NCI-H446 treated with DMSO at 0.1 percent for 48 hours (cell line): ENCODE measurements around the gene WDR64.

ENCODE experiments used
- DNase-seq: peaks from one replicate; lab custom pipeline; 2025; lab: John Stamatoyannopoulos, UW

The WDR64 gene

DNA sequence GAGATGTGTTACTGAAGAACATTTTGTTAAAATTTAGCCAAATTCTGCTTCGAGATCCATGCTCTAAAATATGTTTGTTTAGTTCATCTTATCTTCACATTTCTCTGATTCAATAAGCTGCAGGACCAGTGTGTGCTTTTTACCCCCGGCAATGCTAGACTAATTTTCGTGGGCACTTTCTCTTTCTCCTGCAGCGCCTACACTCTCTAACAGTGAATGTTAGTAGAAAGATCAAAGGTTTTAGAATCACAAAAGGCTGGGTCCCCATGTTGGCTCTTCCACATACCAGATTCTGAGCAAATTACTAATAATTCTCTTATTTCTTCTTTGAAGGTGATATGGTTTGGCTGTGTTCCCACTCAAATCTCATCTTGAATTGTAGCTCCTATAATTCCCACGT, 20.4 kb upstream of the WDR64 start:
- DNase-seq: no peak

DNA sequence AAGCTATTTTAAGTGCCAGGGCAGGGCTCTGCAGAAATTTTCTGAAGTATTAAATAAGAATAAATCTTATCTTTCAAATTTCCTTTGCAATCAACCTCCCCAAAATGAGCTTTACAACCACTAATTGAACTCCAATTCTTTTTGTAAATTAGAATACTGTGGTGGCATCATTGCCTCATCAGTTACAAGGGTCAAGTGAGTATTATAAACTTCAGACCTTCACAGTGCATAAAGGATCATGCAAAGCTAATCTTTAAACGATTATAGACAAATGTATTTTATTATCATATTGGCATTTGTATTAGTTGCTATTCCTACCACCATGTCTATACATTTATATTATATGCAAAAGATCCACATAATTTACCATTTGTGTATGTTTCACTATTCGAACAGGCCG, 19.1 kb upstream of the WDR64 start:
- DNase-seq: no peak

DNA sequence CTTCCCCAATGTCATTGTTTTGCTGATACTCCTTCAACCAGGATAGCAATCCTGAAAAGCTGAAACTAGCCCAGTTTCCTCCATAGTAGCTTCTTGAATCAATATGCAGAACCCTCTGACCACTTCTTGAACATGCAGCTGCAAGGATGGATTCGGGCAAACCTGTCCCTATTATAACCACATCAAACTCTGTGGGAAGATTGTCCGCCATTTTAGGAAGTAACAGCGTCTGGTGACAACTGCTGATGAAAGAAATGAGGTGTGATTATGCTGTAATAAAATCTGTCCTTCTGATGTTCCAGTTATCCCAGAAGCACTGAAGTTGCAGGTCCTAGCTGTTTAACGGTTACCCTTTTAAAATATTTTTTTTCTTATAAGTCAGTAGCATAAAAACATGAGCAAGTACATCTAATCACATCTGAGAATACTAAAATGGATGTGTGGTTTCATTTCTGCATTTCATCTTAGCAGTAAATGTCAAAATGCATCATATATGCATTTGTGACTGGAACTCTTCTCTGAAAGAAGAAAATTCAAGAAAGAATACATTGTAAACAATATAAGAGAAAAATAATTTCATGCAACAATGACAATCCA, 16.4 kb upstream of the WDR64 start:
- no peak for DNase-seq

DNA sequence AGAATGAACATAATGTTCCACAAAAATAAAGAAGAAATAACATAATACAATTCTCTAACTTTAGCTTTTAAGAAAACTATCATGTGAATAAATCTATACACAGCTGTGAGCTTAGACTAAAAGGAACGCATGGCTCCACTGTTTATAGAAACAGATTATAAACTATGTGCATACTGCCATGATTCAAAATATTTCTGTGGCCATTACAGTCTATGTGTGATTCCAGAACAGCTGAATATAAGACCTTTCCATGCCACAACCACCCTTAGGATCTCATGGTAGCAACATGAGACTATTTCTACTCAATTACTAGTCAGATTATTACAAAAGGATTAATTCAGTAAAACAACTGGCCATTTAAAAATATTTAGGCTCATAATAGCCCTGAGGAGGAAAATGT, 15.8 kb upstream of the WDR64 start:
- DNase-seq: no peak

DNA sequence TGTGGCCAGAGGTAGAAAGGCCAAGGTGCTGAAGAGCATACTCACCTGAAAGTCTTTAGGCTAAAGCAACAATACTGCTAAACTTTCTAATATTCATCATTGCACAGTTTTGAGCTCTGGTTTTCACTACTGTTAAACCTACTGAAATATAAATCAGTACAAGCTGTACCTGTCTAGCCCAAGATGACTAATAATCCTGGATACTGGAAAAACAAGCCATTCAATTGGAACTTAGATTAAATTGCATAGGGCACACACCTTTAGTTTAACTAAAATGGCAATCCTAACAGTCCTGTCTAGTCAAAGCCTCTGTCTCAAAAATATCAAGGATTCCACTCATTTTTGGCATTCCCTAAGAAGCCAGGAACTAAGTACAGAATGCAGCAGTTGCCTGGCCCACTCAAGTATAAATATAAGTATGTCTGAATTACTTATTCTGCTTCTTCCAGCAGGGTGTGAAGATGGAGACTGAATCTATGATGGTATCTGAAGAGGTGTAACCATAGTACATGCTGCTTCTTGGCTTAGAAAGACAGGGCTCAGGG, 15.0 kb upstream of the WDR64 start:
- DNase-seq: no peak

DNA sequence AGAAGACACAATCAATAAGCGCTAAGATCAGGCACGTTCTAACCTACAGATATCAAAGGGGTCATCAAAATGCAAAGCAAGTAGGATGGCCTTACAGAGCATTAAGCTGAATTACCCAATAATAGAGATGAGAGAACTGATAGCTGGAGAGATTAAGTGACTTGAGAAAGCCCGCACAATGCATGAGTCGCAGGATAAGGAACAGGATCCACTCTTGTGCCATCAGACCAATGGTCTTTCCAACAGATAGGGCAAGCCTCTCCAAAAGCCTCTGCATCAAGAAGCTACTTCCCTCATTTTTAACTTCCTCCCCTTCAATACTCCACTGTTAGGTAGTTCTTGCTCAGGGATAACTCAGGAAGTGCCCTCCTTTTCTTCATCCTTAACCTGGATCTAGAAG, 14.5 kb upstream of the WDR64 start:
- no peak for DNase-seq

DNA sequence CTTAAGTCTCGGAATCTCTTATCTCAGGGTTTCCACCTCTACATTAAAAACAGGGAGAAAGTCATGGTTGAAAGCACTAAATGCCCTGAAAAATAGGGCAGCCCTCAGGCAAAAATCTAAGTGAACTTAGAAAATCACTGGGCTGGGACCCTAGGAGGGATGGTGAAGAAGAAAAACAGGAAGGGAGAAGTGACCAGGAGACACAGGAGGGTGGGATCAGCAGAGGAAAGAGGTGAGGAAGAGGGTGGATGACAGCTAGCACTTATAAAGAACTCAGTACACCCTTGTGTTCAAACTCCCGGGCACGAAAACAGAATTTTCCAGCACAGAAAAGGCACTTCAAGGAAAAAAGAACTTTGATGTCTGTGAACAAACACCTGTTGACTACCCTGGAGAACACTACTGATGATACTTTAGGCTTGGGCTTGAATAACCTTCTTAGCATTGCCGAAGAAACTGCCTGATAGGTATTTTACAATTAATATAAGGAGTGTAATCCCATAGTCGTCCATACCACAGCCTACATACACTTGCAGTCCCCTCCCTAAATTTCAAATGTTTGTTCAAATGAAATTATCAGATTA, 13.9 kb upstream of the WDR64 start:
- no peak for DNase-seq

DNA sequence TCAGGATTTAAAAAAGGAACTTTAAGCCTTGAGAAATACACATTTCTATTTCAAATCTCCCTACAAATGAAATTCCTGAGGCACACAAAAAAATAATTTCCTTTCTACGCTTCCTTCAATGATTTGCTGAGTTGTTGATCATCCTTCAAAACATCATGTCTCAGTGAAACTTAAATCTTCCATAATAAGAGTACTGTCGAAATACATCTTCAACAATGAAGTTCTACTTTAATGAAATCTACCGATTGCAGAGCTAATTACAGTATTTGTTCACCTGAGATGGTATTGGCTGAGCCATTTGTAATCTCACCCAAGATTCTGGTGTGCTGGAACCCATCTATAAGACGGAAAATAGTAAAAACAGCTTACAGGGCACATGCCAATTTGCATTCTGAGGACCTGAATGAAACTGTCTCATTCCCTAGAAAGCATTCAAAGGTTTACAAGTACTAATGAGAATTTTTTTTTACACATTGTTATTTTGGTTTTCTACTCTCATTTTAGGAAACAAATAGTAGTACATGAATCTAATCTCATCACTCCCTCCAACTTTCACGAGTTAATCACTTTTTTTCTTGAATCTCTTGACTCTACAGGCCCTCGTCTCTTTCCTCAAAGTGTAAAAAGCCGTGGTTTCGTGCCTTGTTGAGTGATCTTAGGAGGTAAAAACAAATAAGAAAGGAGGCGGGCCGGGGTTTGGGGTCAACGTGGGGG, 13.0 kb upstream of the WDR64 start:
- DNase-seq: no peak

DNA sequence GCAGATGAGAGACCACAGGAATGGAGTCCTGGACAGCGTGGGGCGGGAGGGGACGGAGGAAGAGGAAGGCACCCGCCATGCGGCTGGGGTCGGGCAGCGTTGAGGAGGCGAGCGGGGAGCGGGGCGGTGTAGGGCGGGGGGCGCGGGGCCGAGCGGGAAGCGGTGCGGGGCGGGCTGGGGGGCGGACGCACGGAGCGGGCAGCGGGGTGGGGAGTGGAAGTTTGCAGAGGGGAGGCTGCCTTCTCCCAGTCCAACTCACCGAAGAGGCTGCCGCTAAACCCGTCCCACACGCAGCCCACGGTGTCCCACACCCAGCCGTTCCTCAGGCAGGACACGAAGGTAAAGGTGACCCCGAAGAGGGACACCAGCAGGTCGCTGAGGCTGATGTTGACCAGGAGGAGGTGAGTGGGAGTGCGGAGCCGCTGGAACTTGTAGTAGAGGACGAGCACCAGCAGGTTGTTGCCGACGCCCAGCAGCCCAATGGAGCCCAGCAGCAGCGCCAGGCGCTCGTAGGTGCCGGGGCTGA, 12.4 kb upstream of the WDR64 start:
- DNase-seq: no peak

DNA sequence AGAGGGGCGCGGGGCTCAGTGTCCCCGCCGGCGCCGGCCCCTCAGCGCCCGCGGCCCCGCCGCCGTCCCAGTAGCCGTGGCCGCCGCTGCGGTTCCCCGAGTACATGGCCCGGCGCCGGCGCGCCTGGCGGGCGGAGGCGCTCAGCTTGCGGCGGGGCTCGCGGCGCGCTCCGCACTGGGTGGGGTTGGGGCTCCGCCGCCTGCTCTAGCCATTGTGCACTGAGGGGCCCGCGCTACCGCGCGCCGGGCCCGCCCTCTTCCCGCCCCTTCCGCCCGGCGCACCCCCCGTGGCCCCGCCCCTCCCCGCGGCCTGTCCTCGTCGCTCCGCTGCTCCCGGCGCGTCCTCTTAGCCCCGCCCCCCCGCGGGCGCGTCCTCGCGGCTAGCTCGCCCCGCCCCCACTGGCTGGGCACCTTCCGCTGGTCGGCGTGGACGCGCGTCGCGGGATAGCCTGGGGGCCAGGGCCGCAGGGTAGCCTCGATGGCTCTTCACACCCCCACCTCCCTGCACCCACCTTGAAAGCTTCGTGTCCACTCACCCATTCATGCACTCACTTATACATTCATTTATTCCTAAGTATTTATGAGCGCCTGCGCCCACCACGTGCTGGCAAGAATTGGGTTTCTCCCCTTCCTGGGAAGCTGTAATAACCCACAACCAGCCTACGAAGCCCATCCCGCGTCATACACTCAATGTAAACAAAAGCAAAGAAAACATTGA, 11.8 kb upstream of the WDR64 start, which contains the start of the genes CHML and OPN3:
Gene CHML (minus strand): TSS at position 221 of the 718 bp plus-strand sequence. CDS start 4,603 bp downstream, outside the sequence.
Gene OPN3 (minus strand): TSS at position 221 of the 718 bp plus-strand sequence. CDS start 115 bp downstream, at position 106.
- peak; percentile 71 for DNase-seq

DNA sequence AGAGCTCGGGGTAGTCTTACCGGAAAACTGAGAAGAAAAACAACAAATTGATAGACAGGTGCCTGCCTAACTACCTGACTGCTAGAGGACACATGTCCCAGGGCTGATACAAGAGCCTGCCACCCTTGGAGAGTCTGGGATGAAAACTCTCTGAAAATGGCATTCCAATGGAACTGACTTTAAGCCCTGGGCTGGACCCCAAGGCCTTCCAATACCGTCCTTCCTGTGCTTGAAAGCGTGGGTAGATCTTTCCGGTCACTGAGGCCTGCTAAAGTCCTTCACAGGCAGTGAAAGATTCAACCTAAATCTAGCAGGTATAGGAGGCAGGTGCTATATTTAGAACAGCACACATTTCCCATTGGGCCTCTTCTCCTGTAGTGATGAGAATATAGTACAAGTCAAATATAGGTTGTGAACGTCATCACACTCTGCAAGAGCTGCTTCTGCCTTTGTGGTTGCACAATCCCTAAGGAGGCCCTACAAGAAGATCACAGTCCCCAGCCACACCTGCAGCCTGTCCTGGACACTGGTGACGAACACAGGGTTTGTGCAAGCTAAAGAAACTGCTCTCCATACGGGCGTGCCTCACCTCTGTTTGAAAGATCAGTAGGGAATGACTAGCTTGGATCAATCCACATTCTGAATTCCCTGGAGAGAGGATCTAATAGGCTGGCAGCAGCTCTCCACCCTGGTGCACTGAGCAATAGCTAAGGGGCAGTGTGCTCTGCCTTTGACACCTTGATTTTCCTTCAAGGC, 11.0 kb upstream of the WDR64 start:
- no peak for DNase-seq

DNA sequence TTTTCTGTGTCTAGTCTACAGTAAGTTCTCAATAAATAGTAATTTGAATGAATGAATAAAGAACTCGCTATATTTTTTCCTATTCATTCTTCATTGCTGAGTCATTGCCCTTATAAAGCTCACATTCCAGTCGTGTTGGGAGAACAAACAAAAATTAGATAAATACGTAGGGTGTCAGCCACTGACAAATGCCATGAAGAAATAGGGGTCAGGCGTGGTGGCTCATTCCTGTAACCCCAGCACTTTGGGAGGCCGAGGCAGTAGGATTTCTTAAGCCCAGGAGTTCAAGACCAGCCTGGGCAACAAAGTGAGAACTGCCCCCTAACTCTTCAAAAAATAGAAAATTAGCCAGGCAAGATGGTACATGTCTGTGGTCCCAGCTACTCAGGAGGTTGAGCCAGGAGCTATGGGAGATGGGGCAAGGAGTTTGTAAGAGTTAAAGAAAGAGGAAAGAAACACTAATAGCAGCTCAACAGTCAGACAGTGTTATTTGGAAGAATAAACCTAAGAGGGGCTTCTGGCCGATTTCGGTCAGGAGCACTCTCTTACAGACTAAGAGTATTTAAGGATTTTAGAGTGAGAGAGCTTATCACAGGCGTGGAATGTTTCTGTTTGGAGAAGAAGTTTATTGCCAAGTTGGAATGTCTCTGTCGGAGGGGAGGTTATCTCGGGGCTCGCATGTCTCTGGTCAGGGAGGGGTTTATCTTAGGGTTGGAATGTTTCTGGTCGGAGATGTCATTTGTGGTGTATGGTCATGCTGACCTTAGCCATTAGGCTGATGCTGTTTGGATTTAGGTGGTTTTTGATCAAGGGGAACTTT, 10.1 kb upstream of the WDR64 start:
- DNase-seq: no peak

DNA sequence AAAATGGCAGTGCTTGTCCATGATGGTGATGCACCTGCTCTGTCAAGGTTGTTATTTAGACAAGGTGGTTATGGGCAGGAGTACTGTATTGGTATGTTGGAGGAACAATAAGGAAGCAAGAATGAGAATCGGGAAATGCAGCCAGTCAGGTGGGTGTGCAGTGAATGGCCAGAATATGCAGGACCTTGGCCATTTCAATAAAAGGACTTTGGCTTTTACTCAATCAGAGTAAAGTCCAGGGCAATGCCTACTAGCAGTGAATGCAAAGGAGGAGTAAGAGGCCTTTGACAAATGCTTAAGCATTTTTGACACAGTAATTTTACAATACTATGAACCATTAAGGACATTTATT, 9.5 kb upstream of the WDR64 start:
- DNase-seq: no peak

DNA sequence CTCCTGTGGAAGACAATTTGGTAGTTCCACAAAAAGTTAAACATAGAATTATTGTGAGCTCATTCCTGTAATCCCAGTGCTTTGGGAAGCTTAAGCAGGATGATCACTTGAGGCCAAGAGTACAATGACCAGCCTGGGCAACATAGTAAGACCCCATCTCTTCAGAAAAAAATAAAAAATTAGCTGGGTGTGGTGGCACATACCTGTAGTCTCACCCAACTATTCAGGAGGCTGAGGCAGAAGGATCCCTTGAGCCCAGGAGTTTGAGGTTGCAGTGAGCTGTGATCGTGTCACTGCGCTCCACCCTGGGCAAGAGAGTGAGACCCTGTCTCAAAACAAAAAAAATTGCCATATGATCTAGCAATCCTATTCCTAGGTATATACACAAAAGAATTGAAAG, 7.8 kb upstream of the WDR64 start:
- DNase-seq: no peak

DNA sequence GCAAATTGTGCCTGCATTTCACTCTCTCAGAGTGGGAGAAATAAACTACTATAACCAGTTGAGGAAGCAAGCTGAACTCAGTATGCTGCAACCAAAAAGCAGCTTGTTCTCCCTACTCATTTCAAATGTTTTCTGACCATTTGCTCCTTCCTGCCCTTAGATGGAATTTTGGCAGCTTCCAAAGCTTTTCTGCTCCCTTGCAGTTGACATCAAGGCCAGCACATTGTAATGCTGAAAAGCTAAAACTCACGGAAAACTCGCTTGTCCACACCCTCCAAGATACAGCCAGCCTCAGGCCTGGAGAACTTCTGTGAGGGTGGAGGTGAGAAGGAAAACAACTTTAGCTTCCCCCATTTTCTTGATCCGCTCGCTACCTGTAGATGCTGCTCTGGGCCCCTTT, 6.9 kb upstream of the WDR64 start:
- DNase-seq: no peak

DNA sequence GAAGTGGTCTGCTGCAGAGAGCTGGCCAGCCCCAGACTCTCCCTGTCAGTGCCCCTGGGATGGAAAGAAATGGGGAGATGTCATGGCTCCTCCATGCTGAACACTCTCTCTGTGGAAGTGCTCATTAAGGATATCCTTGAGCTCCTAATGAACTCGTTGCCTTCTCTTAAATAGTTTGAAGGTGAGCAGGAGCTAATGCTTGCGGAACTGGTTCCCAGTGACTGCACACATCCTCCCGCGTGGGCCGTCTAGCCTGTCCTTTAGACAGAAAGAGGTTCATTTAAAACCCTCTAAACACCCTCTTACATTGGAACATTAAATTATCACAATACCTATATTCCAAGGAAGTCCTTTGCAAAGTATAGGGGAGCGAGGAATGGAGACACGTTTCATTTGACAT, 5.9 kb upstream of the WDR64 start:
- no peak for DNase-seq

DNA sequence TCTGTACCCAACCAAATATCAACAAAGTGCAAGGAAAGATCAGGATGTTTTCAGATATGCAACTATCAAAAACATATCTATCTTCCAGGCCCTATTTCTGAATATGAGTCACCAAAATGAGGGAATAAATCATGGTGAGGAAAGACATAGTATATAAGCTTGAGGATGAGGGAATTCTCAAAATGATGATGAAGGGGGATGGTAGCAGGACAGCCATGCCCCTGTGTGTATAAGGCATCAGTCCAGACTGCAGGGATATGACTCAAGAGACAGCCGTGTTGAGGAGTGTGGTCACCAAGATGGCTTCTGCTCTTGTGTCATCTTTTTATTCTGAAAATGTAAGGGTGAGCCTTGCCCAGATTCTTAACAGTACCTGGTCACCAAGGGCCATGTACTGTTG, 4.4 kb upstream of the WDR64 start:
- no peak for DNase-seq

DNA sequence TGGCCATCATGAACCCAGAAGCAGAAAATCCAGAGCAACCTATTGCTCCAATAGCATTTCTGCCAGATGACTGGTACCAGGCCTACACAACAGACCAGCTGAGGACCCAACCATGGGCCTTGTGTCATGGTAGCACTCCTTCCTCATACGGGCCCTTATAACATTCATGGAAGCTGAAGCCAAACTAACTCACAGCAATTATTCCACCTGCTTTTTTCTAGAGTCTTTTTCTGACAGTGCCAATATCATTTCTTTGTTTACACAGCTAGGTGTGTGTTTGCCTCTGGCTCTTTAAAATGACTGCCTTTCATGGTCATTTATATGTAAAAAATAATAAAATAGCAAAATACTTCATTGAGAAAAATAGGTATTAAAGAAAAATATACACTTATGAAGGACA, 3.9 kb upstream of the WDR64 start:
- no peak for DNase-seq

DNA sequence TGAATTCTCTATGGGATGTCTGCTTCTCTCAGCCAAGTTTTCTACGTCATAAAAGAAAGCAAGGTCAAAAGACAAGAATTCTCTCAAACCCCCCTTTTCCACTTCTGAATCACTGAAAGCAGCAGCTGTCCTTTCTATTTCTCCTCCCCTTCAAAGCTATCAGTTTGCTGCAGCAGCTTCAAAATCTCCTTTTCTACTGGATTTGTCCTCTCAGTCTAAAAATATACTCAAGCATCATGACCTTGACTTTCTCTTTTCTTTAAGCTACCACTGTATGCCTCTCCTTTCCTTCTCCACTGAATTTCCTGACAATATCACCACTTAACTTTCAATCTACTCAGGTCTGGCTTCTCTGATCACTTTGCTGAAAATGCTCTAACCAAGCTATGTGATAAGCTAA, 1.9 kb downstream of the WDR64 start:
- no peak for DNase-seq

DNA sequence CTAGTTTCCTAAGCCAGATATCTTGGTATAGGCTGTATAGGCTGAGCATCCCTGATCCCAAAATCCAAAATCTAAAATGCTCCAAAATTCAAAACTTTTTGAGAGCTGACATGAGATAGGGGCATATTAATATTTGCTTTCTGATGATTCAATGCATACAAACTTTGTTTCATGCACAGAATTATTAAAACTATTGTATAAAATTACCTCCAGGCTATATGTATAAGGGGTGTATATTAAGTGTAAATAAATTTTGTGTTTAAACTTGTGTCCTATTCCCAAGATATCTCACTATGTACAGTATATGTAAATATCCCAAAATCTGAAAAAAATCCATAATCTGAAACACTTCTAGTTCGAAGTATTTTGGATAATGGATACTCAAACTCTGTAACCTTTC, 2.6 kb downstream of the WDR64 start:
- no peak for DNase-seq
